ENCODE data around the gene GPC3.

Gene GPC3

DNA sequence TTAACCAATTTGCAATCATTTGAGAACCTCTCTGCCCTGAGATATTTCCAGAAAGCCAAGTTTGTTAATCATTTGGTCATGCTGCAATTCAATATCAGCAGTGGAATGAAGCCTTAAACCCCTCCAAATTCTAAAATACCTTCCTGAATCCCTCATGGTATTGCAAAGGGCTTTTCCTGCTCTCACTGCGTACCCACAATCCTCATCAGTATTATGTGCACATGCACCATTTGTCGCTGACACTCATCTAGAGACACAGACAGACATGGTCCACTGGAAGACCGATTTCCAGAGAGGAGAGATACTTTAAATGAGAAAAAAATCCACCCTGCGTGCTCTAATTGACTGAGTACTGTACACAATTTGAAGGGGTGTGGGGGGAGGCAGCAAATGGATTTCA lies 104.4 kb downstream of the GPC3 start (continued):
- TF ChIP-seq, protein P1, sequence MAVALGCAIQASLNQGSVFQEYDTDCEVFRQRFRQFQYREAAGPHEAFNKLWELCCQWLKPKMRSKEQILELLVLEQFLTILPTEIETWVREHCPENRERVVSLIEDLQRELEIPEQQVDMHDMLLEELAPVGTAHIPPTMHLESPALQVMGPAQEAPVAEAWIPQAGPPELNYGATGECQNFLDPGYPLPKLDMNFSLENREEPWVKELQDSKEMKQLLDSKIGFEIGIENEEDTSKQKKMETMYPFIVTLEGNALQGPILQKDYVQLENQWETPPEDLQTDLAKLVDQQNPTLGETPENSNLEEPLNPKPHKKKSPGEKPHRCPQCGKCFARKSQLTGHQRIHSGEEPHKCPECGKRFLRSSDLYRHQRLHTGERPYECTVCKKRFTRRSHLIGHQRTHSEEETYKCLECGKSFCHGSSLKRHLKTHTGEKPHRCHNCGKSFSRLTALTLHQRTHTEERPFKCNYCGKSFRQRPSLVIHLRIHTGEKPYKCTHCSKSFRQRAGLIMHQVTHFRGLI (tag by site-specific recombination; IDR thresholded peaks at IDR 0.05) = no peak
- TF ChIP-seq ZNF394 (tag by site-specific recombination; IDR thresholded peaks at IDR 0.05; ENCODE audit: borderline replicate concordance) (no peak), ZNF341 (tag by site-specific recombination; IDR thresholded peaks at IDR 0.05; ENCODE audit: low read depth) (no peak)

DNA sequence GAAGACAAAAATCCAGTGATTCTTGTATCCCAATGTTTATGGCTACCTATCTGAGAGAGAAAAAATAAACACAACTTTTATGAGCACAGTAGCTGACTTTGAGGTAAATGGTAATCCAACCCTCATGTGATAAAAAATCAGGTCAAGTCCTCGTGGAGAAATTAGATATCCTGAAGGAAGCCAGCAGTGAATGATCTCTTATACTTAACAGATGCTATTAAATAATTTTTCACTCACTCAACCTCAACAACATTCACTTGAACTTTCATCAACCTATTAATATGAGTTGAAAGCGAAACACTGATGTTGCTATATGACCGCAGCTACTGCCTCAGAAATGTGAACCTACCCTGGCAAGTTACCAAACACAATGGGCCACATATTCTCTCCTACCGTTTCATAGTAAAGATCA lies 105.4 kb downstream of the GPC3 start:
- Histone ChIP-seq H3K9me3 (ENCODE audit: control insufficient read depth, insufficient read depth, low read depth, low read length) (no peaks in the 10 kb centered on the region), H3K27ac (ENCODE audit: extremely low read depth, low read depth, low read length) (no peak overlapping the region), H3K4me1 (ENCODE audit: control insufficient read depth, insufficient read depth, low read length) (peaks cover 17% of the 10 kb centered on the region), H3K4me3 (ENCODE audit: low read depth, low read length) (no peak overlapping the region), H3K36me3 (ENCODE audit: control insufficient read depth in 2 of 2, insufficient read depth in 1 of 2, low read length in 2 of 2) (no peaks in the 10 kb centered on the region)
- ChIA-PET POLR2A (no interaction called here), CTCF (interaction anchor here (1.3 kb wide), 1 partner anchor 16 kb away, joined by 6 read pairs; no protein-coding TSS in a partner anchor)
- TF ChIP-seq ZNF792 (tag by site-specific recombination; IDR thresholded peaks at IDR 0.05) = no peak
- TF ChIP-seq ZBTB17 (tag by site-specific recombination; IDR thresholded peaks at IDR 0.05) = peak; percentile 68
- peak; percentile 61; the same call in 1 of the 2 replicates for TF ChIP-seq ZNF501 (tag by site-specific recombination; IDR thresholded peaks at IDR 0.05)
- peak; percentile 98 for TF ChIP-seq TCF7L2 (IDR thresholded peaks at IDR 0.05; ENCODE audit: borderline replicate concordance, low read depth, low read length)
- TF ChIP-seq MZF1 (tag by site-specific recombination; IDR thresholded peaks at IDR 0.05; ENCODE audit: borderline replicate concordance) = peak; percentile 23; the same call in 1 of the 2 replicates
- TF ChIP-seq ZNF48 (tag by site-specific recombination; IDR thresholded peaks at IDR 0.05) = no peak
- peak; percentile 77; the same call in 1 of the 2 replicates for TF ChIP-seq ZSCAN30 (tag by site-specific recombination; IDR thresholded peaks at IDR 0.05)
- no peak for TF ChIP-seq ZNF837 (tag by site-specific recombination; IDR thresholded peaks at IDR 0.05)
- TF ChIP-seq SP7 (tag by site-specific recombination; IDR thresholded peaks at IDR 0.05) = peak; percentile 48
- no peak for TF ChIP-seq ZNF248 (tag by site-specific recombination; IDR thresholded peaks at IDR 0.05)
- no peak for TF ChIP-seq ZNF184 (tag by site-specific recombination; IDR thresholded peaks at IDR 0.05)
- TF ChIP-seq TRIM28 (IDR thresholded peaks at IDR 0.05; ENCODE audit: borderline replicate concordance, low read length) = peak; percentile 85; the same call in 1 of the 2 replicates
- 0 out of 2 replicates have a peak, but pooled peaks have one; percentile 21 for TF ChIP-seq WT1 (tag by site-specific recombination; IDR thresholded peaks at IDR 0.05)
- TF ChIP-seq, protein P2, sequence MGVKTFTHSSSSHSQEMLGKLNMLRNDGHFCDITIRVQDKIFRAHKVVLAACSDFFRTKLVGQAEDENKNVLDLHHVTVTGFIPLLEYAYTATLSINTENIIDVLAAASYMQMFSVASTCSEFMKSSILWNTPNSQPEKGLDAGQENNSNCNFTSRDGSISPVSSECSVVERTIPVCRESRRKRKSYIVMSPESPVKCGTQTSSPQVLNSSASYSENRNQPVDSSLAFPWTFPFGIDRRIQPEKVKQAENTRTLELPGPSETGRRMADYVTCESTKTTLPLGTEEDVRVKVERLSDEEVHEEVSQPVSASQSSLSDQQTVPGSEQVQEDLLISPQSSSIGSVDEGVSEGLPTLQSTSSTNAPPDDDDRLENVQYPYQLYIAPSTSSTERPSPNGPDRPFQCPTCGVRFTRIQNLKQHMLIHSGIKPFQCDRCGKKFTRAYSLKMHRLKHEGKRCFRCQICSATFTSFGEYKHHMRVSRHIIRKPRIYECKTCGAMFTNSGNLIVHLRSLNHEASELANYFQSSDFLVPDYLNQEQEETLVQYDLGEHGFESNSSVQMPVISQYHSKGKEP (tag by site-specific recombination; IDR thresholded peaks at IDR 0.05) = peak; percentile 67
- TF ChIP-seq, protein P3, sequence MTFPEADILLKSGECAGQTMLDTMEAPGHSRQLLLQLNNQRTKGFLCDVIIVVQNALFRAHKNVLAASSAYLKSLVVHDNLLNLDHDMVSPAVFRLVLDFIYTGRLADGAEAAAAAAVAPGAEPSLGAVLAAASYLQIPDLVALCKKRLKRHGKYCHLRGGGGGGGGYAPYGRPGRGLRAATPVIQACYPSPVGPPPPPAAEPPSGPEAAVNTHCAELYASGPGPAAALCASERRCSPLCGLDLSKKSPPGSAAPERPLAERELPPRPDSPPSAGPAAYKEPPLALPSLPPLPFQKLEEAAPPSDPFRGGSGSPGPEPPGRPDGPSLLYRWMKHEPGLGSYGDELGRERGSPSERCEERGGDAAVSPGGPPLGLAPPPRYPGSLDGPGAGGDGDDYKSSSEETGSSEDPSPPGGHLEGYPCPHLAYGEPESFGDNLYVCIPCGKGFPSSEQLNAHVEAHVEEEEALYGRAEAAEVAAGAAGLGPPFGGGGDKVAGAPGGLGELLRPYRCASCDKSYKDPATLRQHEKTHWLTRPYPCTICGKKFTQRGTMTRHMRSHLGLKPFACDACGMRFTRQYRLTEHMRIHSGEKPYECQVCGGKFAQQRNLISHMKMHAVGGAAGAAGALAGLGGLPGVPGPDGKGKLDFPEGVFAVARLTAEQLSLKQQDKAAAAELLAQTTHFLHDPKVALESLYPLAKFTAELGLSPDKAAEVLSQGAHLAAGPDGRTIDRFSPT (tag by site-specific recombination; IDR thresholded peaks at IDR 0.05) = peak; percentile 65; the same call in 1 of the 2 replicates
- TF ChIP-seq, protein P4, sequence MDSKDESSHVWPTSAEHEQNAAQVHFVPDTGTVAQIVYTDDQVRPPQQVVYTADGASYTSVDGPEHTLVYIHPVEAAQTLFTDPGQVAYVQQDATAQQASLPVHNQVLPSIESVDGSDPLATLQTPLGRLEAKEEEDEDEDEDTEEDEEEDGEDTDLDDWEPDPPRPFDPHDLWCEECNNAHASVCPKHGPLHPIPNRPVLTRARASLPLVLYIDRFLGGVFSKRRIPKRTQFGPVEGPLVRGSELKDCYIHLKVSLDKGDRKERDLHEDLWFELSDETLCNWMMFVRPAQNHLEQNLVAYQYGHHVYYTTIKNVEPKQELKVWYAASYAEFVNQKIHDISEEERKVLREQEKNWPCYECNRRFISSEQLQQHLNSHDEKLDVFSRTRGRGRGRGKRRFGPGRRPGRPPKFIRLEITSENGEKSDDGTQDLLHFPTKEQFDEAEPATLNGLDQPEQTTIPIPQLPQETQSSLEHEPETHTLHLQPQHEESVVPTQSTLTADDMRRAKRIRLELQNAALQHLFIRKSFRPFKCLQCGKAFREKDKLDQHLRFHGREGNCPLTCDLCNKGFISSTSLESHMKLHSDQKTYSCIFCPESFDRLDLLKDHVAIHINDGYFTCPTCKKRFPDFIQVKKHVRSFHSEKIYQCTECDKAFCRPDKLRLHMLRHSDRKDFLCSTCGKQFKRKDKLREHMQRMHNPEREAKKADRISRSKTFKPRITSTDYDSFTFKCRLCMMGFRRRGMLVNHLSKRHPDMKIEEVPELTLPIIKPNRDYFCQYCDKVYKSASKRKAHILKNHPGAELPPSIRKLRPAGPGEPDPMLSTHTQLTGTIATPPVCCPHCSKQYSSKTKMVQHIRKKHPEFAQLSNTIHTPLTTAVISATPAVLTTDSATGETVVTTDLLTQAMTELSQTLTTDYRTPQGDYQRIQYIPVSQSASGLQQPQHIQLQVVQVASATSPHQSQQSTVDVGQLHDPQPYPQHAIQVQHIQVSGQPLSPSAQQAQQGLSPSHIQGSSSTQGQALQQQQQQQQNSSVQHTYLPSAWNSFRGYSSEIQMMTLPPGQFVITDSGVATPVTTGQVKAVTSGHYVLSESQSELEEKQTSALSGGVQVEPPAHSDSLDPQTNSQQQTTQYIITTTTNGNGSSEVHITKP (tag by site-specific recombination; IDR thresholded peaks at IDR 0.05) = 0 out of 2 replicates have a peak, but pooled peaks have one; percentile 5
- TF ChIP-seq, protein P5, sequence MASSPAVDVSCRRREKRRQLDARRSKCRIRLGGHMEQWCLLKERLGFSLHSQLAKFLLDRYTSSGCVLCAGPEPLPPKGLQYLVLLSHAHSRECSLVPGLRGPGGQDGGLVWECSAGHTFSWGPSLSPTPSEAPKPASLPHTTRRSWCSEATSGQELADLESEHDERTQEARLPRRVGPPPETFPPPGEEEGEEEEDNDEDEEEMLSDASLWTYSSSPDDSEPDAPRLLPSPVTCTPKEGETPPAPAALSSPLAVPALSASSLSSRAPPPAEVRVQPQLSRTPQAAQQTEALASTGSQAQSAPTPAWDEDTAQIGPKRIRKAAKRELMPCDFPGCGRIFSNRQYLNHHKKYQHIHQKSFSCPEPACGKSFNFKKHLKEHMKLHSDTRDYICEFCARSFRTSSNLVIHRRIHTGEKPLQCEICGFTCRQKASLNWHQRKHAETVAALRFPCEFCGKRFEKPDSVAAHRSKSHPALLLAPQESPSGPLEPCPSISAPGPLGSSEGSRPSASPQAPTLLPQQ (tag by site-specific recombination; IDR thresholded peaks at IDR 0.05) = 0 out of 2 replicates have a peak, but pooled peaks have one; percentile 32
- TF ChIP-seq OSR2 (tag by site-specific recombination; IDR thresholded peaks at IDR 0.05) = peak; percentile 99
- no peak for TF ChIP-seq GLI4 (tag by site-specific recombination; IDR thresholded peaks at IDR 0.05)
- TF ChIP-seq, protein P6, sequence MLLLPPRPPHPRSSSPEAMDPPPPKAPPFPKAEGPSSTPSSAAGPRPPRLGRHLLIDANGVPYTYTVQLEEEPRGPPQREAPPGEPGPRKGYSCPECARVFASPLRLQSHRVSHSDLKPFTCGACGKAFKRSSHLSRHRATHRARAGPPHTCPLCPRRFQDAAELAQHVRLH (tag by site-specific recombination; IDR thresholded peaks at IDR 0.05) = peak; percentile 76; the same call in 1 of the 2 replicates
- no peak for TF ChIP-seq ZNF416 (tag by site-specific recombination; IDR thresholded peaks at IDR 0.05)
- no peak for TF ChIP-seq GLIS1 (tag by site-specific recombination; IDR thresholded peaks at IDR 0.05)
- peak; percentile 60; the same call in 1 of the 2 replicates for TF ChIP-seq IKZF3 (tag by site-specific recombination; IDR thresholded peaks at IDR 0.05)
- 0 out of 2 replicates have a peak, but pooled peaks have one; percentile 9 for TF ChIP-seq ZNF335 (tag by site-specific recombination; conservative IDR thresholded peaks at IDR 0.05)

Measured in HEK293 (cell line).